ENCODE measurements around the gene TCF20.
A peak's percentile ranks its signal among the peaks of the same experiment; 100 is the strongest.

The TCF20 gene

DNA sequence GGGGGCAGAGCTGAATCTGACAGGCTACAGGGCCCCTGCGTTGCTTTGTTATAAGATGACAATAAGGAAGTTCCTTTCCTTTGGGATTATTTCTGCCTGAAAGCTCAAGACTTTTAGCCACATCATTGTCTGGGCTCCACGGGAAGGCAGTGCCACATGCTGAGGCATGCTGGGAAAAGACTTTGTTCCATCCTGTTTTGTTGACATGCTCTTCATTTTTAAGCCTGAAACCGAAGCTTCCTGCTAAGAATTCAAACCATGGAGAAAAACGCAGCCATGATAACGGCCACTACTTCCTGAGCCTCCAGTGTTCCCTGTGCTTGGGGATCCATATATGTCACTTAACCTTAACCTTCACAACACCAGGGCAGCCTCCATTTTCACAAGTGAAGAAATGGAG, 5.5 kb upstream of the TCF20 start:
- Histone ChIP-seq H3K27ac (no peak overlapping the region), H4K20me1 (ENCODE audit: insufficient read depth) (no peaks in the 10 kb centered on the region), H3K36me3 (ENCODE audit: insufficient read depth) (no peaks in the 10 kb centered on the region), H3K4me1 (ENCODE audit: low read depth, poor library complexity, severe bottlenecking) (peaks cover 66% of the 10 kb centered on the region), H3K79me2 (ENCODE audit: insufficient read depth, low read depth) (no peaks in the 10 kb centered on the region; the same call in 1 of the 2 replicates), H2AFZ (ENCODE audit: low read depth) (no peak overlapping the region), H3K4me2 (no peak overlapping the region), H3K27me3 (ENCODE audit: insufficient read depth, low read depth) (no peaks in the 10 kb centered on the region), H3K9ac (no peak overlapping the region), H3K4me3 (IDR thresholded peaks at IDR 0.05; ENCODE audit: insufficient read depth, low read depth, low read length) (no peak overlapping the region)
- TF ChIP-seq, protein P1, sequence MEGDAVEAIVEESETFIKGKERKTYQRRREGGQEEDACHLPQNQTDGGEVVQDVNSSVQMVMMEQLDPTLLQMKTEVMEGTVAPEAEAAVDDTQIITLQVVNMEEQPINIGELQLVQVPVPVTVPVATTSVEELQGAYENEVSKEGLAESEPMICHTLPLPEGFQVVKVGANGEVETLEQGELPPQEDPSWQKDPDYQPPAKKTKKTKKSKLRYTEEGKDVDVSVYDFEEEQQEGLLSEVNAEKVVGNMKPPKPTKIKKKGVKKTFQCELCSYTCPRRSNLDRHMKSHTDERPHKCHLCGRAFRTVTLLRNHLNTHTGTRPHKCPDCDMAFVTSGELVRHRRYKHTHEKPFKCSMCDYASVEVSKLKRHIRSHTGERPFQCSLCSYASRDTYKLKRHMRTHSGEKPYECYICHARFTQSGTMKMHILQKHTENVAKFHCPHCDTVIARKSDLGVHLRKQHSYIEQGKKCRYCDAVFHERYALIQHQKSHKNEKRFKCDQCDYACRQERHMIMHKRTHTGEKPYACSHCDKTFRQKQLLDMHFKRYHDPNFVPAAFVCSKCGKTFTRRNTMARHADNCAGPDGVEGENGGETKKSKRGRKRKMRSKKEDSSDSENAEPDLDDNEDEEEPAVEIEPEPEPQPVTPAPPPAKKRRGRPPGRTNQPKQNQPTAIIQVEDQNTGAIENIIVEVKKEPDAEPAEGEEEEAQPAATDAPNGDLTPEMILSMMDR (conservative IDR thresholded peaks at IDR 0.05; ENCODE audit: low read depth, low read length): no peak

DNA sequence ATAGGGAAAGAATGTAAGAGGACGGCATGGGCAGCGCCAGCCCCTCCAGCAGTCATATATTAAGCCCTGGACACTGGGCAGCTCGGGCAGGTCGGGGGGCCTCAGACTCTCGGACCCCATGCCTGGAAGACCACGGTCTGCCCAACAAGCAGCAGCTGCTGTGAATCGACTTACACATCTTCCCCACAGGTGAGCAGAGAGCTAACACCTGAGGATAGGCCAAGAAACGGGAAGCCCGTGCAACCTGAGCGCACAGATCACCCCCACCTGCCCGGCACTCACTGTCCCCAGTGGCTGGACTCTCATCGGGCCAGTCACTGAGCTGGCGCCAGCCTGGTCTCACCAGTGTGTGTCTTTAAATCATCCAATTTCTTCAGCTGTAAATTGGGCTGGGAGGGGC, 4.7 kb upstream of the TCF20 start:
- no peak overlapping the region for H3K4me2 ChIP-seq
- no peaks in the 10 kb centered on the region for H3K27me3 ChIP-seq (ENCODE audit: insufficient read depth, low read depth)
- no peak overlapping the region for H3K4me3 ChIP-seq (IDR thresholded peaks at IDR 0.05; ENCODE audit: insufficient read depth, low read depth, low read length)

DNA sequence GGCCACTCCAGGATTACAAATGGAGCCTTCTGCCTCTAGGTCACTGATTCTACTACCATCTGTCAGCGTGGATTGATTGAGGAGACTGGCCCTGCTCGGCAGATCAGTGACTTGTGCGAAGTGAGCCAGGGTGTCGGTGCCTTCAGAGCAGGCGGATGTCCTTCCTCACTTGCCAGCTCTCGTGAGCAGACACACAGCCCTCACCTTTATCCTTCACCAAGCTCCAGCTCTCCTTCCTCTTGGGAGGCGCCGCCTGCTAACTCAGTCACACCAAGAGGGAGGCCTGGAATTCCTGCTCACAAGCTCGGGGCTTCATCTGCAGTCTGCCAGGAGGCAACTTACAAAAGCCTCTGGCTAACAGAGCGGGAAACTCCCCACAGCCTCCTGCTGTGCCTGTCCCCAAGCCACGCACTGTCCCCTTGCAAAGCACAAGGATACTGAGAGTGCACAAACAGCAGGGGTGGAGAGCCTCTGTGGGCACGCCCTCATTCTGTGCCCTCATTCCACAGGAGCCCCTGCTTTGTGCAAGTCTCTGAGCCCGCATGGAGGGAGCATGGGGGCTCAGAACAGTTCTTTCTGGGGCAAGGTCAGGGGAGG, 3.5 kb upstream of the TCF20 start:
- Histone ChIP-seq H3K9ac (peak overlapping the region; percentile 25; the same call in 1 of the 2 replicates), H3K4me3 (IDR thresholded peaks at IDR 0.05; ENCODE audit: insufficient read depth, low read depth, low read length) (no peak overlapping the region), H3K27me3 (ENCODE audit: insufficient read depth, low read depth) (no peaks in the 10 kb centered on the region), H3K79me2 (ENCODE audit: insufficient read depth, low read depth) (peaks cover 11% of the 10 kb centered on the region), H3K36me3 (ENCODE audit: insufficient read depth) (no peaks in the 10 kb centered on the region), H3K4me2 (peak overlapping the region; percentile 38; the same call in 1 of the 2 replicates), H3K4me1 (ENCODE audit: low read depth, poor library complexity, severe bottlenecking) (peaks cover 63% of the 10 kb centered on the region), H3K27ac (peak overlapping the region; percentile 47), H2AFZ (ENCODE audit: low read depth) (no peak overlapping the region), H4K20me1 (ENCODE audit: insufficient read depth) (0 out of 2 replicates have a peak, but pooled peaks cover 2% of the 10 kb centered on the region)
- TF ChIP-seq, protein P1 (conservative IDR thresholded peaks at IDR 0.05; ENCODE audit: low read depth, low read length): no peak

More for the DNA sequence above, 4.7 kb upstream of the TCF20 start:
- peaks cover 69% of the 10 kb centered on the region for H3K4me1 ChIP-seq (ENCODE audit: low read depth, poor library complexity, severe bottlenecking)
- no peaks in the 10 kb centered on the region; the same call in 1 of the 2 replicates for H3K79me2 ChIP-seq (ENCODE audit: insufficient read depth, low read depth)
- H3K27ac ChIP-seq: no peak overlapping the region
- no peaks in the 10 kb centered on the region for H3K36me3 ChIP-seq (ENCODE audit: insufficient read depth)
- H3K9ac ChIP-seq: no peak overlapping the region
- no peaks in the 10 kb centered on the region for H4K20me1 ChIP-seq (ENCODE audit: insufficient read depth)
- TF ChIP-seq, protein P1 (conservative IDR thresholded peaks at IDR 0.05; ENCODE audit: low read depth, low read length): no peak
- no peak overlapping the region for H2AFZ ChIP-seq (ENCODE audit: low read depth)

DNA sequence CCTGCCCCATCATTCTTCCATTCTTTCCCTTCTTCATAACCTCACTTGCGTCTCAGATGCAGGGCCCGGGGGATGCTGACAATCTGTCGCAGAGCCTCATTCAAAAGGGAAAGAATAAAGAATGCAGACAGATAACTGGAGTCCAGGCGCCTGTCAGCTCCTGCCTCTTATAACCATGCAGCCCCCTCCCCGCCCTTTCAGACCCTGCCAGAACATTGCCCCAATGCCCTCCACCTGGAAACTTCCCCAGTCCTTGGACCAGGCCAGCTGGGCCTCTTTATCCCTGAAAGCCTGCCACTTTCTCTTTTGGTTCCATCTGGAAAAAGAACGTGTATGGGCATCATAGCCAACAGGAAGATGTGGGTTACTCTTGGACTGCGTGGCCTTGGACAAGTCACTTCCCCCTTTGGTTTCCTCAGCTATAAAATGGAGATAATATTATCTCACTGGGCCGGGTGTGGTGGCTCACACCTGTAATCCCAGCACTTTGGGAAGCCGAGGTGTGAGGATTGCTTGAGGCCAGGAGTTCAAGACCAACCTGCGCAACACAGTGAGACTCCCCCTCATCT, 2.1 kb upstream of the TCF20 start:
- no peak overlapping the region for H3K4me2 ChIP-seq
- peaks cover 63% of the 10 kb centered on the region for H3K4me1 ChIP-seq (ENCODE audit: low read depth, poor library complexity, severe bottlenecking)
- no peak overlapping the region for H2AFZ ChIP-seq (ENCODE audit: low read depth)
- H3K4me3 ChIP-seq (IDR thresholded peaks at IDR 0.05; ENCODE audit: insufficient read depth, low read depth, low read length): no peak overlapping the region
- H3K27ac ChIP-seq: no peak overlapping the region
- TF ChIP-seq, protein P1 (conservative IDR thresholded peaks at IDR 0.05; ENCODE audit: low read depth, low read length): no peak
- H3K36me3 ChIP-seq (ENCODE audit: insufficient read depth): no peaks in the 10 kb centered on the region
- H3K27me3 ChIP-seq (ENCODE audit: insufficient read depth, low read depth): no peaks in the 10 kb centered on the region
- H3K79me2 ChIP-seq (ENCODE audit: insufficient read depth, low read depth): peaks cover 25% of the 10 kb centered on the region
- H4K20me1 ChIP-seq (ENCODE audit: insufficient read depth): 0 out of 2 replicates have a peak, but pooled peaks cover 10% of the 10 kb centered on the region
- H3K9ac ChIP-seq: no peak overlapping the region

Measured in KMS-11 (cell line).